Right ventricle myocardium superior (tissue), 1 donor: Measurements from ENCODE around the gene SH3GL2. TPM values are rescaled to one million over a fixed set of nuclear protein-coding genes. Genes with fewer than 3 reads are reported as not detected.
A peak's percentile ranks its signal among the peaks of the same experiment; 100 is the strongest.

Experiments used
- ATAC-seq: fragments of 200-7000 bp; cut with Tn5 transposase; one replicate; pipeline ENCODE4 v1.9.1; 2020; ENCODE audit warnings: mild to moderate bottlenecking; ENCODE audit not compliant: poor library complexity
- DNase-seq: peaks from one replicate; pipeline ENCODE4 v3.0.0-alpha.2; 2020
- intact Hi-C: fragments of 100-400 bp; cut with DNase I; formaldehyde crosslinking; loops from one replicate; pipeline ENCODE4 v1.11.2; 2022
- total RNA-seq: library from RNA; stranded (reverse); fragmentation: NEBNext Ultra II Directional; extraction: Animal tissue kit (Norgen Biotek cat#: 25700); gene quantifications from one replicate; pipeline ENCODE4 v1.2.1, GENCODE V29; 2021
- donor health status: DM: no; HTN: yes; CAD: no; lungs with severe emphysema.

SH3GL2 gene
- total RNA-seq, 1 donor from 2014 or later: not detected

DNA sequence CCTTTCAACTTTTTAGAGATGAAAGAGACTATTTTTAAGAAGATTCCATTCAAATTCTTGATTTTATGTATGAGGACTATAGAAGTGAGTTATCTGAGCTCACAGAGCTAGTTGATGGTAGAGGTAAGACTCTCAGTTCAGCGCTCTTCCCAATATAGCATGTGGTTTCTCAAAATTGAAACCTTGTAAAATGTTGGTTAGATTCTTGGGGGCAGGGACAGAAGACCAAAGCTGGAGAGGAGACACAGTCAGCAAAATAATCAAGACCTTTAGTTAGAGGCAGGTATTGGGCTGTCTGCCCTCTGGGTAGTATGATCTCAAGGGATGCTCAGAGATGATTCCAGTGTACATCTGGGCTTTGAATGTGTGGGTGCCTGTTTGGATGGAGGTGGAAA, 246.4 kb downstream of the SH3GL2 start:
- no peak for ATAC-seq
- DNase-seq: no peak
- intact Hi-C loops: no loop called here

DNA sequence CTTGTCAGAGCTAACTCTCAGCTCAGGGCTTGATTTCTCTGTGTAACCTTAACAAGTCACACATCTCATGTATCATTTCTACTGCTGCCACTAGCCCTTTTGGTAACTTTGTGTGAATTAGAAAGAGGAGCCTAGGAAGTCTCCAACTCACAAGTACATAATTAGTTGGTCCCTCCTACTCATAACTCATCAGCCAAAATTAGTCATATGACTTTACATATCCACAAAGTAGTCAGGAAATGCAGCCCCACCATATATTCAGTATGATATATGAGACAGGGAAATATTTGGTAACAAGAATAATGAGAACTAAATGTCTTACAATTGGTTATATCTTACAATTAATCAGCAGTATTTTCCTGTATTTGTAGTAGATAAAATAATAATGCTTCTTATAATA, 250.2 kb downstream of the SH3GL2 start:
- ATAC-seq: no peak
- DNase-seq: no peak
- intact Hi-C loops: no loop called here

DNA sequence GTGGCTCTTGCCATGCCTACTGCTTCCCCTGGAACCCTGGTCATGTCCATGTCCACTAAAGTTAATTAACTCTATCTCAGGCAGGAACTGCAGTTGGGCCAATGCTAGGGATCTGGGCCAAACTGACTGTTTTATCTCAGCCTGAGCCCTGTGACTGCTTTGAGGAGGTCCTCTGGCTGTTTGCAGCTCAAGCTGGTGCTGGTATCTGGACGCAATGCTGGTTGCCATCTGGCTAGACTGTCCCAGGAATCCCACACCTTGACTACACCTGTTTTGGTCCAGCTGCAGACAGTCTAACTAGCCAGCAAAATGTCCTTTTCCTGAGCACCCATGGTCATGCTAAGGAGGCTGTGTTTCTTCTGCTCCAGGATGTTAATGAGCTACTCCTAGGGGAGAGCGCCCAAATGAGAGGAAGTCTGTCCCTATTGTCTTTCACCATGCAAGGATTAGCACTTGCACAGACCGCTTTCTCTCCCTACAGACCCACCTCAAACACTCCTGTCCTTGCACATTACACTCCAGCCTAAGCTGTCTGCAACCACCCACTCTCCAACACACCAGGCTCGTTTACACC, 251.0 kb downstream of the SH3GL2 start:
- intact Hi-C loops: no loop called here
- peak; percentile 46 for ATAC-seq

GRCh38 chr9:17832812-17833211, 253.9 kb downstream of the SH3GL2 start:
- DNase-seq (no peak), ATAC-seq (no peak)
- intact Hi-C loops: no loop called here

More for the DNA sequence above, 251.0 kb downstream of the SH3GL2 start:
- DNase-seq: no peak

GRCh38 chr9:17833846-17834245, 255.0 kb downstream of the SH3GL2 start:
- no peak for ATAC-seq
- intact Hi-C loops: no loop called here

DNA sequence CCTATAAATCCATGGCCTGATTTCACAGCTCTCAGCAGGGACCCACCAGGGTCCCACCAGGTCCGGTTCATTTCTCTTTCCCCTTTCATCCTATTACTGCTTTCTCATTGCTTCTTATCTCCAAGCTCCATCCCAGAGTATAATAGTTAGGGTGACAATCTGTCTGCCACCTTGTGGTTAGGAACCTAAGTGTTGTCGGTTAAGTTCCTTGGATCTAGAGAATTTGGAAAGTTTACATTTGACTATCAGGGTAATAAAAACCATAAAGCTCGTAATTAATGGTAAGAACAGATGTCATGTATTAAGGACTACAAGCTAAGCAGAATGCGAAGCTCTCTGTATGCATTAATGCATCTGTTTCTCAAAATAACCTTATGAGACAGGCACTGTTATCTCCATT, 259.1 kb downstream of the SH3GL2 start:
- intact Hi-C loops: no loop called here
- no peak for ATAC-seq
- no peak for DNase-seq

More at GRCh38 chr9:17833846-17834245, 255.0 kb downstream of the SH3GL2 start:
- DNase-seq: no peak

DNA sequence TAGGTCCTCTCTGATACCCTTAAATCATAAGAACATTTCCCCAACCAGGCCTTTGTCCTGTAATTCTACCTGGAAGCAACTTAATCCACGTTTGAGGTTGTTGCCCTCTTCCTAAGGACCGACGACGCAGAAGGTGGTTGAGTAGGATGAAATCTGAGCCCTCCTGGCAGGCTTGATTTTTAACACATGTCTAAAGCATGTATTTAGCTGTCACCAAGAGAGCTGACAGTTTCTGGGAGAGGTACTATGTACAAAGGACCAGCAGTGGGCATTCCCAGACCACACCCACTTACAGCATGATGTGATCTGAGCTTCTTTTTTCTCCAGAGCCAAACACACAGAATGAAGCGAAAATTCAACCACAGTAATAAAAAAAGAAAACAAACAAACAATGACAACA, 260.9 kb downstream of the SH3GL2 start:
- ATAC-seq (no peak), DNase-seq (no peak)
- intact Hi-C loops: no loop called here

DNA sequence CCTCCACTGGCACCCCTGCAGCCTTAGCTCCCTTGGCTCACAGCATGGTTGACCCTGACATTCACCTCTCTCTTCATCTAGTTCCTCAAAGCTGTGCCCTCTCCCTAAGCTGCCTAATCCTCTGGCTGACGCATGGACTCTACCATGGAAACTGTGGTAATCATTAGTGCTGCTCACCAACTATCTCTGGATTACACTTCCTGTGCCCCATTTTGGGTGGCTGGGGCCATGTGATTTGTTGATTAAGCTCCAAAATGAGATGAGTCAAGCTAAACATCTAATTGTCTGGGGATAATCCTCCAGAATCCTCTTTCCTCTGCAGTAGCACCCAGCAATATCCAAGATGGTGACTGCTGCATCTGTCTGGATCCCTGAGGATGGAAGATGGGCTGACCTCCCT, 264.4 kb downstream of the SH3GL2 start:
- ATAC-seq: no peak
- DNase-seq: no peak
- intact Hi-C loops: no loop called here
